Stimulated activated naive CD4-positive, alpha-beta T cell (primary cell): ENCODE data around the gene ZNF20.
"Not testable (repeated sequence)": the region's sequence is repeated elsewhere in the genome, so short reads cannot be mapped to it uniquely, and the experiment has no call there.

Experiments used
- DNase-seq, 6 experiments: peaks; one replicate each; lab custom pipeline; 2025; lab: John Stamatoyannopoulos, UW

The ZNF20 gene

DNA sequence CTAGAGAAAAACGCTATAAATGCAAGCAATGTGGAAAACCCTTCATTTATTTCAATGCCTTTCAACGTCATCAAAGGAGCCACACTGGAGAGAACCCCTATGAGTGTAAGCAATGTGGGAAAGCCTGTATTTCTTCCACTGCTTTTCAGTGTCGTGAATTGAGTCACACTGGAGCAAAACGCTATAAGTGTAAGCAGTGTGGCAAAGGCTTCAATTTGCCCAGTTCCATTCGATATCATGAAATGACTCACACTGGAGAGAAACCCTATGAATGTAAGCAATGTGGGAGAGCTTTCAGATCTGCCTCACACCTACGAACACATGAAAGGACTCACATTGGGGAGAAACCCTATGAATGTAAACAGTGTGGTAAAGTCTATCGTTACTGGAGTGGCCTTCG lies 27.4 kb downstream of the ZNF20 start:
- DNase-seq, result no peak

- DNase-seq, result no peak
These were observed 28.1 kb downstream of the ZNF20 start for GRCh38 chr19:12111943-12112637.

GRCh38 chr19:12111176-12111575 lies 29.0 kb downstream of the ZNF20 start:
- no peak for DNase-seq

DNA sequence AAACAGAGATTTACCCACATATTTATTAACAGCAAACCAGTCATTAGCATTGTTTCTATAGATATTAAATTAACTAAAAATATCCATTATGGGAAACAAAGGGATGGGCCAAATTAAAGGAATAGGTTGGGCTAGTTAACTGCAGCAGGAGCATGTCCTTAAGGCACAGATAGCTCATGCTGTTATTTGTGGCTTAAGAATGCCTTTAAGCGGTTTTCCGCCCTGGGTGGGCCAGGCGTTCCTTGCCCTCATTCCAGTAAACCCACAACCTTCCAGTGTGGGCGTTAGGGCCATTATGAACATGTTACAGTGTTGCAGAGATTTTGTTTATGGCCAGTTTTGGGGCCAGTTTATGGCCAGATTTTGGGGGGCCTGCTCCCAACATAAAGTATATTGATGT lies 36.2 kb downstream of the ZNF20 start:
- DNase-seq, result not testable (repeated sequence)

DNA sequence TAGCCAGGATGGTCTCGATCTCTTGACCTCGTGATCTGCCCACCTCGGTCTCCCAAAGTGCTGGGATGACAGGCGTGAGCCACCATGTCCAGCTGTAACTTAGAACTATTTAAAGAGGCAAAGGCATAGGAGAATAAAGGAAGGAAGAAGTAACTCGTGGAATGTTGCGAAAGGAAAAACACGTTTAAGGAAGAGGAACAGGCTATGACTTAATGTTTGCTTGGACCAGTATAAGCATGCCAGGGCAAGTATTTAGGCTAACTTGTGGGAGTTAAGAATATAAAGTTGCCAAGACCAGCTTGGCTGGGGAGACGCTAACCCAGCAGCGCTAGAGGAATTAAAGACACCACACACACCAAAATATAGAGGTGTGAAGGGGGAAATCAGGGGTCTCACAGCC lies 42.1 kb downstream of the ZNF20 start:
- DNase-seq, result no peak

DNA sequence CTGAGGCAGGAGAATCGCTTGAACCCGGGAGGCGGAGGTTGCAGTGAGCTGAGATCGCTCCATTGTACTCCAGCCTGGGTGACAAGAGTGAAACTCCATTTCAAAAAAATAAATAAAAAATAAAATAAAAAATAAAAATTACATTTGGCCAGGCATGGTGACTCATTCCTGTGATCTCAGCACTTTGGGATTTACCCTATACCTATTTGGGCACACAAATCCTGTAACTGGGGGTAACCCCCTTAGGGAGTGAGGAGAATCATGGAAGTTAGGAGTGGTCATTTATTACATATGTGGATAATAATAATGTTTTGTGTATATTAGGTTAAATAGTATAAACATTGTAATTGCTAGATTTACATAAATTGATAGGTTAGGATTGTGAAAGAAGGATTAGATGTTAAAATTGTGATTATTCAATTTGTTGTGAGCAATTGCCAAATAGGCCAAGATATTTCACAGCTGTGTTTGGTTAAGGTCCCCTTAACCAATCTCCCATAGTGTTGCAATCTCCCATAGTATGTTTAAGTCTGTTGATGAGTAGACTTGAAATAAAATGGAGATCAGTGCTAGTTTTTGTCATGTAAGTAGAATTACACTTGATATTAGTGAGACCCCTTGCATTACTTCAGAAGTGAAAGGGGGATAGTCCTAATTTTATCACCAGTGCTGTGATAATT lies 44.9 kb downstream of the ZNF20 start:
- no peak for DNase-seq

GRCh38 chr19:12093777-12094176 lies 46.4 kb downstream of the ZNF20 start:
- DNase-seq, result no peak

GRCh38 chr19:12092956-12093355 lies 47.2 kb downstream of the ZNF20 start:
- DNase-seq, result no peak

DNA sequence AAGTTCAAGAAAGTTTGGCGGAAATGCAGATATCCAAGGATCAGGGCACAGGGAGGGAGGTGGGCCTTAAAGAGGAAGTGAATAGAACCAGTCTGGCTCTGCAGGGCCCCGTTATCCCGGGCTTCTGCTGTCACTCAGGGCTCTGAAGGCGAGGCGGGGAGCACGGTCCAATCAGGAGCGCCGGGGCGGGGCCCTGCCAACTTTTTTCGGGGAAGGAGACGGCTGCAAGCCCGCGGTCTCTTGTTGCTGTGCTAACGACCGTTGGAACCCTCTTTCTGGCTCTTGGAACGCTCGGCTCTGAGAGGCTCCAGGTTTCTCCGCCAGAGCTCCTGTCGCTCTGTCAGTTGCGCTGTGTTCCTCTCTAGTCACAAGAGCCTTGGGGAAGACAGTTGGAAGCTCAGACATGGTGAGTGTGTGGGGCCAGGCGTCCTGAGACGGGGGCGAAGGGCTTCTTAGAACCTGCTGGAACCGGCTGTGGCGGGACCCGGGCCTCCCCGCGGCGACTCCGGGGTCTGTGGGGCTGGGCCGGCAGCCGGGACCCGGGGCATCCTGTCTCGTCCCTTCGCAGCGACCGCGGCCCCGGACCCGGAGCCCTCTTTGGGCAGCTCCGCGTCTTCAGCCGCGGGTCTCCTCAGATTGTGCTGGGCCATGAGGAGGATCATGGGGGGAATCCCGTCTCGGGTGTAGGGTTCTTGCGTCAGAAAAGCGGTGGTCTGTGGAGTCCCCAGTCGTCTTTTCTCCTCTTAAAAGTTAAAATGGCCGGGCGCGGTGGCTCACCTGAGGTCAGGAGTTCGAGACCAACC lies 47.9 kb downstream of the ZNF20 start:
- DNase-seq, result peak in 4 of 6 experiments; percentile 11 to 32 (median 26)

DNA sequence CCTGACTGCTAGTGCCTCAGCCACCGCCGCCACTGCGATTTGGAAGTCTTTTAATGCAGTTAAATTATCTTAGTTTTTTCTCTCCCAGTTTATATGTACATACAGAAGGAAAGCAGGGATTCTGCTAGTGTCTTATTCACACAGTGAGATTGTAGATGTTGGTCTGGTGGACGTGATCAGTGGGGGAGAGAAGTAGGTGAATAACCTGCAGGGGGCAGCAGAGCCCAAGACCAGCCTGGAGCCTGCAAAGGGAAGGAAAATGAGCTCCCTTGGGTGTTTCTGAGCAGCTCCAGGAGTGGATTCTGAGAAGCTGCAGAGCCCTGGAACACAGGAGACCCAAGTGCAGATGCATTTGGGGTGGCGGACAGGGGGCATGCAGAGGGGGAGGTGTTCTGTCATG lies 49.3 kb downstream of the ZNF20 start:
- peak; percentile 8 to 53 (median 32) for DNase-seq

- DNase-seq, result no peak
These were observed 54.9 kb downstream of the ZNF20 start for GRCh38 chr19:12085074-12085818.

- not testable (repeated sequence) for DNase-seq
These were observed 56.8 kb downstream of the ZNF20 start for GRCh38 chr19:12083336-12083735.
